Panc1 (cell line): Measurements from ENCODE around the gene ST7L. TPM values are rescaled to one million over a fixed set of nuclear protein-coding genes. Genes with fewer than 3 reads are reported as not detected.

Experiments
- ATAC-seq: fragments of 200-7000 bp; cut with Tn5 transposase; 2 replicates; pipeline ENCODE4 v1.9.1; 2020; ENCODE audit warnings: mild to moderate bottlenecking, moderate library complexity
- BruUV-seq: library from RNA; stranded (reverse); fragments of 400-500 nt; replicated peaks from 2 replicates; lab custom pipeline; 2021; lab: Mats Ljungman, UMichigan
- CTCF ChIA-PET: fragments of 300-600 bp; sonication (Branson Sonifier 250); formaldehyde crosslinking; loops from one replicate; lab custom pipeline; 2022; ENCODE audit warnings: antibody characterized with exemption; lab: Charles Lee
- POLR2A ChIA-PET: fragments of 300-600 bp; sonication (Branson Sonifier 250); formaldehyde crosslinking; loops from one replicate; lab custom pipeline; 2022; ENCODE audit warnings: antibody characterized with exemption; lab: Charles Lee
- DNase-seq: peaks from one replicate; pipeline ENCODE4 v3.0.0-alpha.2; 2010; ENCODE audit warnings: low read depth, low spot score
- H3K27ac ChIP-seq: 2 replicates; pipeline ENCODE4 v1.5.1; 2011; ENCODE audit warnings: mild to moderate bottlenecking, low read length, inconsistent platforms
- H3K27me3 ChIP-seq: fragments of 200-500 bp; sonication (Bioruptor generic); 2 replicates; pipeline ENCODE4 v1.6.0; 2014; ENCODE audit warnings: low read length, inconsistent platforms; ENCODE audit not compliant: control insufficient read depth, insufficient read depth
- H3K36me3 ChIP-seq: fragments of 200-500 bp; sonication (Bioruptor generic); 2 replicates; pipeline ENCODE4 v1.5.1; 2014; ENCODE audit warnings: inconsistent platforms, mild to moderate bottlenecking, low read length, moderate library complexity; ENCODE audit not compliant: control insufficient read depth, insufficient read depth
- H3K4me1 ChIP-seq: 2 replicates; pipeline ENCODE4 v1.5.1; 2011; ENCODE audit warnings: inconsistent platforms, mild to moderate bottlenecking, low read length, moderate library complexity; ENCODE audit not compliant: control insufficient read depth, insufficient read depth
- H3K4me3 ChIP-seq, 2 experiments: 2 replicates each; pipeline ENCODE4 v1.5.1; 2011 to 2012; ENCODE audit warnings: low read depth in 2 of 2, low read length in 2 of 2, mild to moderate bottlenecking in 2 of 2, inconsistent platforms in 1 of 2, moderate library complexity in 1 of 2
- H3K9me3 ChIP-seq: fragments of 200-500 bp; sonication (Bioruptor generic); 2 replicates; pipeline ENCODE4 v1.5.1; 2014; ENCODE audit warnings: low read depth, mild to moderate bottlenecking, inconsistent platforms, low read length, moderate library complexity; ENCODE audit not compliant: control insufficient read depth, insufficient read depth
- CTCF ChIP-seq: fragments of 450-650 bp; IDR thresholded peaks from 2 replicates; pipeline ENCODE4 v1.5.1; 2017; ENCODE audit warnings: mild to moderate bottlenecking
- POLR2AphosphoS5 ChIP-seq: IDR thresholded peaks from 2 replicates; pipeline ENCODE4 v1.6.1; 2012; ENCODE audit warnings: mild to moderate bottlenecking, low read depth, low read length, moderate library complexity
- REST ChIP-seq, 2 experiments: IDR thresholded peaks; 2 replicates each; pipeline ENCODE4 v1.6.1; 2011 to 2012; ENCODE audit warnings: low read depth in 2 of 2, control low read depth in 1 of 2, low read length in 1 of 2, mild to moderate bottlenecking in 1 of 2, moderate library complexity in 1 of 2; ENCODE audit not compliant: insufficient read depth in 1 of 2
- SIN3A ChIP-seq: IDR thresholded peaks from 2 replicates; pipeline ENCODE4 v1.6.1; 2012; ENCODE audit warnings: low read depth, mild to moderate bottlenecking, low read length, moderate library complexity, borderline replicate concordance; ENCODE audit not compliant: insufficient read depth
- TCF7L2 ChIP-seq: IDR thresholded peaks from 2 replicates; pipeline ENCODE4 v1.6.1; 2011; ENCODE audit warnings: mild to moderate bottlenecking, low read depth, low read length, inconsistent platforms
- in situ Hi-C: cut with HindIII; loops from 2 replicates; pipeline ENCODE4 v1.10.0; 2016; ENCODE audit warnings: low sequenced_read_pairs, low pct_unique_long_range_greater_than_20kb
- intact Hi-C: fragments of 100-400 bp; cut with micrococcal nuclease; formaldehyde crosslinking; loops from one replicate; pipeline ENCODE4 v1.10.0; 2022; ENCODE audit not compliant: unreplicated experiment
- total RNA-seq: library from RNA; stranded (reverse); gene quantifications from one replicate; pipeline ENCODE4 v1.2.1, GENCODE V29; 2021; ENCODE audit not compliant: unreplicated experiment

Gene ST7L
- total RNA-seq, 1 experiment from 2014 or later, result 13.4 TPM

GRCh38 chr1:112558634-112559033 lies 60.3 kb downstream of the ST7L start:
- H3K4me1 ChIP-seq, result no peaks in the 10 kb centered on the region
- H3K36me3 ChIP-seq, result no peaks in the 10 kb centered on the region; the same call in 1 of the 2 replicates
- no peak for DNase-seq
- intact Hi-C loops, result no loop called here
- no peak for ATAC-seq
- TF ChIP-seq CTCF, result no peak
- TF ChIP-seq REST (IDR thresholded peaks at IDR 0.05; ENCODE audit: insufficient read depth in 1 of 2, low read depth in 2 of 2, low read length in 1 of 2), result no peak
- no peak for TF ChIP-seq POLR2AphosphoS5
- no peak for TF ChIP-seq SIN3A
- no peak for TF ChIP-seq TCF7L2
- no peaks in the 10 kb centered on the region for H3K9me3 ChIP-seq
- H3K4me3 ChIP-seq, result no peak overlapping the region
- ChIA-PET CTCF (no interaction called here), POLR2A (no interaction called here)
- H3K27ac ChIP-seq, result no peak overlapping the region
- no TSS peak for BruUV-seq
- in situ Hi-C loops, result no loop called here
- no peaks in the 10 kb centered on the region for H3K27me3 ChIP-seq

- BruUV-seq, result no TSS peak
- POLR2A ChIA-PET, result no interaction called here
- CTCF ChIA-PET, result no interaction called here
- intact Hi-C loops, result no loop called here
- H3K4me1 ChIP-seq, result no peaks in the 10 kb centered on the region
- TF ChIP-seq CTCF (no peak), SIN3A (no peak), POLR2AphosphoS5 (no peak), REST (IDR thresholded peaks at IDR 0.05; ENCODE audit: insufficient read depth in 1 of 2, low read depth in 2 of 2, low read length in 1 of 2) (no peak), TCF7L2 (no peak)
- H3K27ac ChIP-seq, result no peak overlapping the region
- H3K27me3 ChIP-seq, result no peaks in the 10 kb centered on the region
- DNase-seq (no peak), ATAC-seq (no peak)
- H3K4me3 ChIP-seq, result no peak overlapping the region
- no peaks in the 10 kb centered on the region for H3K9me3 ChIP-seq
- no peaks in the 10 kb centered on the region; the same call in 1 of the 2 replicates for H3K36me3 ChIP-seq
- in situ Hi-C loops, result no loop called here
These were observed 61.6 kb downstream of the ST7L start for GRCh38 chr1:112557385-112557784.
